HEK293T (cell line): ENCODE data around the gene ADGRG1.

Experiments used
- BHLHE40 ChIP-seq: fragments of 450-650 bp; IDR thresholded peaks from 2 replicates; pipeline ENCODE4 v1.6.1; 2016; ENCODE audit warnings: mild to moderate bottlenecking, moderate library complexity, borderline replicate concordance
- NFRKB ChIP-seq: fragments of 450-650 bp; IDR thresholded peaks from 2 replicates; pipeline ENCODE4 v1.6.1; 2016; ENCODE audit warnings: mild to moderate bottlenecking, moderate library complexity
- ZNF384 ChIP-seq: fragments of 450-650 bp; IDR thresholded peaks from 2 replicates; pipeline ENCODE4 v1.6.1; 2016

DNA sequence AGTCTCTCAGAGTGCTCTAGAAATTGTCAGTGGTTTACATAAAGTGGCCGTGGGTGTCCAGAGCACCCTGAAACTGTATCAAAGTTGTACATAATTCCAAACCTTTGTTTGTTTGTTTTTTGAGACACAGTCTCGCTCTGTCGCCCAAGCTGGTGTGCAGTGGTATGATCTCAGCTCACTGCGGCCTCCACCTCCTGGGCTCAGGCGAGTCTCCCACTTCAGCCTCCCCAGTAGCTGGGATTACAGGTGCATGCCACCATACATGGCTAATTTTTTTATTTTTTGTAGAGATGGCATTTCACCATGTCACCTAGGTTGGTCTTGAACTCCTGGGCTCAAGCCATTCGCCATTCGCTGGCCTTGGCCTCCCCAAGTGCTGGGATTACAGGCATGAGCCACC, 24.3 kb upstream of the ADGRG1 start:
- no peak for TF ChIP-seq ZNF384
- no peak for TF ChIP-seq NFRKB
- TF ChIP-seq BHLHE40 = no peak
